Muscle of leg (tissue), 11 donors: Measurements from ENCODE around the gene SORCS1. TPM values are rescaled to one million over a fixed set of nuclear protein-coding genes. Genes with fewer than 3 reads are reported as not detected.

ENCODE experiments used
- DNase-seq: peaks from one replicate; pipeline ENCODE4 v3.0.0; 2013
- H3K27ac ChIP-seq: one replicate; pipeline ENCODE4 v1.5.1; 2013; ENCODE audit warnings: mild to moderate bottlenecking, low read length, control low read depth
- H3K27me3 ChIP-seq: one replicate; pipeline ENCODE4 v1.6.1; 2013; ENCODE audit warnings: low read length; ENCODE audit not compliant: control insufficient read depth, insufficient read depth
- H3K36me3 ChIP-seq: one replicate; pipeline ENCODE4 v1.6.1; 2013; ENCODE audit warnings: low read length; ENCODE audit not compliant: control insufficient read depth, insufficient read depth
- H3K4me1 ChIP-seq: one replicate; pipeline ENCODE4 v1.6.1; 2013; ENCODE audit warnings: low read length; ENCODE audit not compliant: control insufficient read depth, insufficient read depth
- H3K4me3 ChIP-seq: one replicate; pipeline ENCODE4 v1.5.1; 2013; ENCODE audit warnings: low read length, control low read depth
- H3K9me3 ChIP-seq: replicated peaks from 2 replicates; pipeline ENCODE4 v1.6.1; 2013; ENCODE audit warnings: low read depth, low read length; ENCODE audit not compliant: control insufficient read depth
- WGBS: methylation state at CpG from one replicate; pipeline ENCODE4 v1.1.5; 2013; ENCODE audit warnings: missing lambda C conversion rate; ENCODE audit not compliant: insufficient coverage; 5-methylcytosine and 5-hydroxymethylcytosine counted together
- polyA plus RNA-seq, 8 donors: library from polyadenylated mRNA; unstranded; fragments of 120-200 nt; gene quantifications; one replicate each; pipeline versions ENCODE4 v1.2.1 to v1.2.3, GENCODE V29; 2013; ENCODE audit warnings: inconsistent platforms in 1 of 8, low replicate concordance in 1 of 8; ENCODE audit not compliant: insufficient read length in 8 of 8, insufficient read depth in 1 of 8
- total RNA-seq: library from RNA; stranded (reverse); fragments of 120-200 nt; gene quantifications from one replicate; pipeline ENCODE4 v1.2.4, GENCODE V29; 2013

Gene SORCS1
- total and polyA plus RNA-seq, 9 donors, result 2.4 to 6.2 (median 3.8) TPM

GRCh38 chr10:106956216-106956915 lies 208.1 kb downstream of the SORCS1 start:
- Histone ChIP-seq H3K4me3 (no peak overlapping the region), H3K9me3 (no peaks in the 10 kb centered on the region), H3K36me3 (no peaks in the 10 kb centered on the region), H3K27ac (no peak overlapping the region), H3K4me1 (no peaks in the 10 kb centered on the region), H3K27me3 (peaks cover 4% of the 10 kb centered on the region)
- no CpG with 5 or more reads among the region's 4 CpGs for WGBS
- no peak for DNase-seq

- no peaks in the 10 kb centered on the region for H3K9me3 ChIP-seq
- H3K4me3 ChIP-seq, result no peak overlapping the region
- 92% methylated on average over 2 of the region's 9 CpGs for WGBS
- H3K27ac ChIP-seq, result no peak overlapping the region
- H3K4me1 ChIP-seq, result no peaks in the 10 kb centered on the region
- no peaks in the 10 kb centered on the region for H3K36me3 ChIP-seq
- DNase-seq, result no peak
- peaks cover 4% of the 10 kb centered on the region for H3K27me3 ChIP-seq
These were observed 209.4 kb downstream of the SORCS1 start for GRCh38 chr10:106955133-106955532.

GRCh38 chr10:106952033-106952432 lies 212.5 kb downstream of the SORCS1 start:
- no CpG with 5 or more reads among the region's 1 CpG for WGBS
- DNase-seq, result no peak
- no peaks in the 10 kb centered on the region for H3K9me3 ChIP-seq
- H3K27ac ChIP-seq, result no peak overlapping the region
- no peaks in the 10 kb centered on the region for H3K4me1 ChIP-seq
- H3K4me3 ChIP-seq, result no peak overlapping the region
- no peaks in the 10 kb centered on the region for H3K27me3 ChIP-seq
- H3K36me3 ChIP-seq, result no peaks in the 10 kb centered on the region

- WGBS, result 83% methylated on average over 2 of the region's 5 CpGs
- no peak overlapping the region for H3K27ac ChIP-seq
These were observed 214.6 kb downstream of the SORCS1 start for GRCh38 chr10:106949680-106950478.

GRCh38 chr10:106947643-106948042 lies 216.9 kb downstream of the SORCS1 start:
- Histone ChIP-seq H3K27me3 (no peaks in the 10 kb centered on the region), H3K36me3 (no peaks in the 10 kb centered on the region), H3K27ac (no peak overlapping the region), H3K4me1 (no peaks in the 10 kb centered on the region), H3K9me3 (no peaks in the 10 kb centered on the region), H3K4me3 (no peak overlapping the region)
- DNase-seq, result no peak
- no CpG with 5 or more reads among the region's 3 CpGs for WGBS

More at GRCh38 chr10:106949680-106950478, 214.6 kb downstream of the SORCS1 start:
- Histone ChIP-seq H3K4me1 (no peaks in the 10 kb centered on the region), H3K4me3 (no peak overlapping the region), H3K36me3 (no peaks in the 10 kb centered on the region), H3K9me3 (no peaks in the 10 kb centered on the region), H3K27me3 (no peaks in the 10 kb centered on the region)
- no peak for DNase-seq

GRCh38 chr10:106942035-106942662 lies 222.4 kb downstream of the SORCS1 start:
- 89% methylated on average over 1 of the region's 4 CpGs for WGBS
- Histone ChIP-seq H3K9me3 (no peaks in the 10 kb centered on the region), H3K27me3 (no peaks in the 10 kb centered on the region), H3K4me3 (no peak overlapping the region), H3K4me1 (no peaks in the 10 kb centered on the region), H3K27ac (no peak overlapping the region), H3K36me3 (no peaks in the 10 kb centered on the region)
- no peak for DNase-seq

GRCh38 chr10:106941297-106942034 lies 223.0 kb downstream of the SORCS1 start:
- H3K4me1 ChIP-seq, result no peaks in the 10 kb centered on the region
- no peak overlapping the region for H3K4me3 ChIP-seq
- H3K27ac ChIP-seq, result no peak overlapping the region
- 70% methylated on average over 2 of the region's 5 CpGs for WGBS
- H3K36me3 ChIP-seq, result no peaks in the 10 kb centered on the region
- DNase-seq, result no peak
- H3K9me3 ChIP-seq, result no peaks in the 10 kb centered on the region
- no peaks in the 10 kb centered on the region for H3K27me3 ChIP-seq

GRCh38 chr10:106938513-106938912 lies 226.0 kb downstream of the SORCS1 start:
- no CpG with 5 or more reads among the region's 1 CpG for WGBS

GRCh38 chr10:106935978-106936451 lies 228.5 kb downstream of the SORCS1 start:
- DNase-seq, result peak; percentile 78
- H3K27ac ChIP-seq, result no peak overlapping the region
- H3K4me1 ChIP-seq, result no peaks in the 10 kb centered on the region
- H3K27me3 ChIP-seq, result no peaks in the 10 kb centered on the region
- no peak overlapping the region for H3K4me3 ChIP-seq
- H3K36me3 ChIP-seq, result no peaks in the 10 kb centered on the region
- no peaks in the 10 kb centered on the region for H3K9me3 ChIP-seq

More at GRCh38 chr10:106938513-106938912, 226.0 kb downstream of the SORCS1 start:
- H3K9me3 ChIP-seq, result no peaks in the 10 kb centered on the region
- no peak overlapping the region for H3K27ac ChIP-seq
- DNase-seq, result peak; percentile 31
- H3K27me3 ChIP-seq, result no peaks in the 10 kb centered on the region
- H3K4me1 ChIP-seq, result no peaks in the 10 kb centered on the region
- H3K36me3 ChIP-seq, result no peaks in the 10 kb centered on the region
- H3K4me3 ChIP-seq, result no peak overlapping the region
